Smooth muscle cell (in vitro differentiated cells): Measurements from ENCODE around the gene ABCA4. TPM values are rescaled to one million over a fixed set of nuclear protein-coding genes. Genes with fewer than 3 reads are reported as not detected.
A peak's percentile ranks its signal among the peaks of the same experiment; 100 is the strongest.

ENCODE experiments used
- DNase-seq: peaks from one replicate; lab custom pipeline; 2025; ENCODE audit not compliant: unreplicated experiment; lab: John Stamatoyannopoulos, UW
- H2AFZ ChIP-seq: fragments of 200-600 bp; sonication (generic); 2 replicates; pipeline ENCODE4 v1.6.0; 2016; ENCODE audit warnings: antibody characterized with exemption, low read depth, mild to moderate bottlenecking
- H3F3A ChIP-seq: fragments of 200-600 bp; sonication (generic); 2 replicates; pipeline ENCODE4 v1.6.0; 2017; ENCODE audit warnings: antibody characterized with exemption, low read depth
- H3K27ac ChIP-seq: fragments of 200-600 bp; sonication (generic); 2 replicates; pipeline ENCODE4 v1.5.1; 2016; ENCODE audit warnings: low read depth, mild to moderate bottlenecking
- H3K27me3 ChIP-seq: fragments of 200-600 bp; sonication (generic); 2 replicates; pipeline ENCODE4 v1.6.1; 2016; ENCODE audit warnings: low read depth, mild to moderate bottlenecking
- H3K36me3 ChIP-seq: fragments of 200-600 bp; sonication (generic); 2 replicates; pipeline ENCODE4 v1.5.1; 2016; ENCODE audit warnings: low read depth
- H3K4me1 ChIP-seq: fragments of 200-600 bp; sonication (generic); 2 replicates; pipeline ENCODE4 v1.5.1; 2016; ENCODE audit warnings: low read depth
- H3K4me2 ChIP-seq: fragments of 200-600 bp; sonication (generic); 2 replicates; pipeline ENCODE4 v1.6.0; 2016; ENCODE audit warnings: mild to moderate bottlenecking
- H3K4me3 ChIP-seq: fragments of 200-600 bp; sonication (generic); 2 replicates; pipeline ENCODE4 v1.5.1; 2016; ENCODE audit warnings: mild to moderate bottlenecking
- H3K79me2 ChIP-seq: fragments of 200-600 bp; sonication (generic); 2 replicates; pipeline ENCODE4 v1.6.0; 2016; ENCODE audit warnings: low read depth, mild to moderate bottlenecking
- H3K9ac ChIP-seq: fragments of 200-600 bp; sonication (generic); 2 replicates; pipeline ENCODE4 v1.6.0; 2016; ENCODE audit warnings: low read depth
- H3K9me3 ChIP-seq: fragments of 200-600 bp; sonication (generic); replicated peaks from 2 replicates; pipeline ENCODE4 v1.5.1; 2016; ENCODE audit warnings: low read depth
- H4K20me1 ChIP-seq: fragments of 200-600 bp; sonication (generic); 2 replicates; pipeline ENCODE4 v1.6.0; 2016; ENCODE audit warnings: low read depth
- CTCF ChIP-seq: fragments of 200-600 bp; sonication (generic); IDR thresholded peaks from 2 replicates; pipeline ENCODE4 v1.5.1; 2017; ENCODE audit warnings: borderline replicate concordance, mild to moderate bottlenecking, antibody characterized with exemption; ENCODE audit not compliant: insufficient read depth, poor library complexity, severe bottlenecking
- WGBS: methylation state at CpG from one replicate; pipeline ENCODE4 v1.1.7; 2016; ENCODE audit warnings: low lambda C conversion rate; 5-methylcytosine and 5-hydroxymethylcytosine counted together
- polyA plus RNA-seq: library from polyadenylated mRNA; unstranded; fragments of >200 nt; fragmentation: Nextera tagmentation; extraction: Ambion mirVana; gene quantifications from 2 replicates; pipeline ENCODE4 v1.2.1, GENCODE V29; 2016
- total RNA-seq: library from RNA; depleted of rRNA; stranded (reverse); fragments of >200 nt; gene quantifications from 2 replicates; pipeline ENCODE4 v1.2.3, GENCODE V29; 2014

ABCA4 gene
- total and polyA plus RNA-seq, 2 experiments from 2014 or later = 0.46 to 0.99 TPM

GRCh38 chr1:93997756-93998155, 123.2 kb downstream of the ABCA4 start:
- no peaks in the 10 kb centered on the region for H3F3A ChIP-seq
- no peaks in the 10 kb centered on the region for H3K36me3 ChIP-seq
- H3K4me3 ChIP-seq = no peak overlapping the region
- peaks cover 5% of the 10 kb centered on the region for H3K4me1 ChIP-seq
- H2AFZ ChIP-seq = no peak overlapping the region
- no peaks in the 10 kb centered on the region for H4K20me1 ChIP-seq
- H3K27me3 ChIP-seq = no peaks in the 10 kb centered on the region
- H3K27ac ChIP-seq = no peak overlapping the region
- no peaks in the 10 kb centered on the region for H3K9me3 ChIP-seq
- no peak overlapping the region for H3K9ac ChIP-seq
- no peak for DNase-seq
- no peak for TF ChIP-seq CTCF
- H3K79me2 ChIP-seq = no peaks in the 10 kb centered on the region
- WGBS = 92% methylated on average over 7 of the region's 7 CpGs
- H3K4me2 ChIP-seq = no peak overlapping the region

DNA sequence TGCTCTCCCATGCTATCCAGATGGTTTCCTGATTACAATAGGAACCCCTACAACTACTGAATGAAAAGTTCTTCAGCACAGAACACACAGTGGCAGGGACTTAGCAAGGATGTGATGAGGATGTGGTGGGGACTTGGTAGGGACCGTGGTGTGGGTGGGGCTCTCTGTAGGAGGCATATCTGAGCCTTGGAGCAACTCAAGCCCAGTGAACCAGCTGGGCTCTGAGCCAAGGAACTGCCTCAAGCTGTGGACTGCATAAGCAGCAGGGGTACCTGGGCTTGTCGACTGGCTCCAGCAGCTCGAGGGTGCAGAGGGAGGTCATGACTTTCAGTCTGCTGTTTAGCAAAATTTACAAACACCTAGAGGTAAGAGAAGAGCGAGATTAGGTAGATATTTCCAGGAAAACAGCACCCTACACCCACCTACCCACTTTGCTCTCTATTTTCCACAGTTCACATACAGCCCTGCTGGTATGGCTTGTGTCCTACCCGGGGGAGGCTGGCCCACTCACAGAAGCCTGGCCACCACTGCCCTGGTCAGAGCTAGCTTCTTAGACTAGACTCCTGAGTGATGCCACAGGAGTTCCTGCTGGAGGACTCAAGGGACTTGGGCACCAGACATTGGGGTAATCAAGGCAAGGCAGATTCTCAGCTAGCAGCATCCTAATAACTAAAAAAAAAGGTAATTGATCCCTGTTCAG, 125.0 kb downstream of the ABCA4 start:
- 68% methylated on average over 5 of the region's 5 CpGs for WGBS
- Histone ChIP-seq H3K4me2 (no peak overlapping the region), H3F3A (no peaks in the 10 kb centered on the region), H3K27me3 (no peaks in the 10 kb centered on the region), H4K20me1 (no peaks in the 10 kb centered on the region), H2AFZ (no peak overlapping the region), H3K9me3 (no peaks in the 10 kb centered on the region), H3K9ac (no peak overlapping the region), H3K79me2 (no peaks in the 10 kb centered on the region), H3K27ac (no peak overlapping the region), H3K4me3 (no peak overlapping the region), H3K4me1 (peaks cover 5% of the 10 kb centered on the region), H3K36me3 (no peaks in the 10 kb centered on the region)
- no peak for TF ChIP-seq CTCF
- DNase-seq = no peak

GRCh38 chr1:93993731-93994130, 127.2 kb downstream of the ABCA4 start:
- DNase-seq = no peak
- Histone ChIP-seq H3K4me1 (peaks cover 5% of the 10 kb centered on the region), H3K4me2 (peak overlapping the region; percentile 70), H3K9me3 (no peaks in the 10 kb centered on the region), H3F3A (peaks cover 8% of the 10 kb centered on the region), H3K27ac (peak overlapping the region; percentile 70), H2AFZ (no peak overlapping the region), H3K79me2 (no peaks in the 10 kb centered on the region), H3K9ac (peak overlapping the region; percentile 5), H3K4me3 (no peak overlapping the region), H3K36me3 (no peaks in the 10 kb centered on the region), H4K20me1 (no peaks in the 10 kb centered on the region), H3K27me3 (no peaks in the 10 kb centered on the region)
- 36% methylated on average over 6 of the region's 6 CpGs for WGBS
- no peak for TF ChIP-seq CTCF

DNA sequence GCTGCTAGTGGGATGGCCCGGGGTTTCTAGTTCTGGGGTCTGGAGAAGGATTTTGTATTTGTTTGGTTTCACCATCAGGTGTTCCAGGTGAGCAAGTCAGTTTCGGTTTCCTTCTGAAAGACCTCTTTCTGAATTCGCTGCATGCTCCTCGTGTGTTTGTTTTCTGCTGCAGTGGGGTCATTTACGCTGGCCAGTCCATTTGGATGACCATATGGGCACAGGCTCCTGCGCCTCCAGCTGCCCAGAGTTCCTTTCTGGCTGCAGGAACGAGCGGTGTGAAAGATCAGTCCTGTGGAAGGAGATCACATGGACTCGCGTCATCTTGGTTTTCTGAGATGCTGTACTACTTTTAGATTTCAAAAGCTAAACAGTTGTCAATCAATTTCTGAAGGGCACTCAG, 128.0 kb downstream of the ABCA4 start:
- no peak for DNase-seq
- peak overlapping the region; percentile 5 for H3K9ac ChIP-seq
- H3K27ac ChIP-seq = peak overlapping the region; percentile 70
- no peaks in the 10 kb centered on the region for H3K27me3 ChIP-seq
- no peak for TF ChIP-seq CTCF
- H3K4me2 ChIP-seq = peak overlapping the region; percentile 70
- peaks cover 5% of the 10 kb centered on the region for H3K4me1 ChIP-seq
- H3K4me3 ChIP-seq = no peak overlapping the region
- 94% methylated on average over 10 of the region's 10 CpGs for WGBS
- peaks cover 15% of the 10 kb centered on the region for H3F3A ChIP-seq
- H2AFZ ChIP-seq = no peak overlapping the region
- no peaks in the 10 kb centered on the region for H4K20me1 ChIP-seq
- no peaks in the 10 kb centered on the region for H3K36me3 ChIP-seq
- H3K79me2 ChIP-seq = no peaks in the 10 kb centered on the region
- H3K9me3 ChIP-seq = no peaks in the 10 kb centered on the region
